ENCODE measurements around the gene ADH5. TPM values are rescaled to one million over a fixed set of nuclear protein-coding genes. Genes with fewer than 3 reads are reported as not detected.

Gene ADH5
- total and polyA plus RNA-seq, 8 donors: 33.3 to 57.1 (median 45.7) TPM

GRCh38 chr4:99029852-99030251 lies 58.7 kb downstream of the ADH5 start:
- ATAC-seq (no peak), FAIRE-seq (no peak), DNase-seq (no peak)
- 85 to 88% methylated on average over 3 of the region's 3 CpGs for WGBS, 2 donors
- Histone ChIP-seq H3K27me3 (no peaks in the 10 kb centered on the region), H3K4me1 (peaks cover 9 to 13% (median 9%) of the 10 kb centered on the region in 3 donors), H3K4me3 (no peak overlapping the region), H3K27ac (no peak overlapping the region), H3K9me3 (no peaks in the 10 kb centered on the region), H3K36me3 (no peaks in the 10 kb centered on the region)
- TF ChIP-seq, protein P1, sequence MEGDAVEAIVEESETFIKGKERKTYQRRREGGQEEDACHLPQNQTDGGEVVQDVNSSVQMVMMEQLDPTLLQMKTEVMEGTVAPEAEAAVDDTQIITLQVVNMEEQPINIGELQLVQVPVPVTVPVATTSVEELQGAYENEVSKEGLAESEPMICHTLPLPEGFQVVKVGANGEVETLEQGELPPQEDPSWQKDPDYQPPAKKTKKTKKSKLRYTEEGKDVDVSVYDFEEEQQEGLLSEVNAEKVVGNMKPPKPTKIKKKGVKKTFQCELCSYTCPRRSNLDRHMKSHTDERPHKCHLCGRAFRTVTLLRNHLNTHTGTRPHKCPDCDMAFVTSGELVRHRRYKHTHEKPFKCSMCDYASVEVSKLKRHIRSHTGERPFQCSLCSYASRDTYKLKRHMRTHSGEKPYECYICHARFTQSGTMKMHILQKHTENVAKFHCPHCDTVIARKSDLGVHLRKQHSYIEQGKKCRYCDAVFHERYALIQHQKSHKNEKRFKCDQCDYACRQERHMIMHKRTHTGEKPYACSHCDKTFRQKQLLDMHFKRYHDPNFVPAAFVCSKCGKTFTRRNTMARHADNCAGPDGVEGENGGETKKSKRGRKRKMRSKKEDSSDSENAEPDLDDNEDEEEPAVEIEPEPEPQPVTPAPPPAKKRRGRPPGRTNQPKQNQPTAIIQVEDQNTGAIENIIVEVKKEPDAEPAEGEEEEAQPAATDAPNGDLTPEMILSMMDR (IDR thresholded peaks at IDR 0.05): no peak
- intact Hi-C loops (cut with DNase I): no loop called here

DNA sequence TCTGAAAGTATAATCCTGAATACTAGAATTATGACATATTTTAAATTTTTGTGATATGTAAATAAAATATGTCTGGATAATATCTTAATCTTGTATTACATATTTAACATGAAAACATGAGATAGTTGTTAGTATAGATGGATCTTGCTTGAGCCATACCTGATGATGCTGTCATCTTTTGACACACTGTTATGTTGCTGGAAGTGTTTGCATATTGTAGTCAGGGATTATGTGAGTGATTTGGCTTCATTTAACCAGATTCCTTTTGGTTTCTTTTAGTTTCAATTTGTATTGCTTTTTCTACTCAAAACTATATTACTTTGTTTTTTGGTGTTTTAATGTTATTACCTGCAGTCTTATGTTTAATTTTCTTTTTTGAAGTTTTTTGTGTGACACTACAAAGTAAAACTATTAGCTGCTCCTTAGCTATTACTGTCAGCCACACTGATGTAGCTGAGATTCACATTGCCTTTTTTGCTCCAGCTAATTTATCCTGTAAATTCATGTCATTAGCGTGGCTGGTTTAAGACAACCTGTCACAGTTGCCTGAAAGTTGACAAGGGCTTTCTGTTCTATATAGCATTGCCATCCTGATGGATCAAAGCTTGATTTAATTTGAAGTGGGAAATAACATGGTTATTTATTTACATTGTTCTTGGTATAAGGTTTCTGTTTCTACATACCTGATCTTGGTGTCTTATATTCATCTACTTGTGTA lies 59.4 kb downstream of the ADH5 start:
- Histone ChIP-seq H3K27me3 (no peaks in the 10 kb centered on the region), H3K4me3 (no peak overlapping the region), H3K36me3 (no peaks in the 10 kb centered on the region), H3K4me1 (peaks cover 9 to 13% (median 11%) of the 10 kb centered on the region in 3 donors), H3K27ac (no peak overlapping the region), H3K9me3 (no peaks in the 10 kb centered on the region)
- ATAC-seq (no peak), DNase-seq (no peak), FAIRE-seq (no peak)
- TF ChIP-seq, protein P1 (IDR thresholded peaks at IDR 0.05): no peak
- intact Hi-C loops (cut with DNase I): no loop called here
- WGBS, 2 donors: 0 to 80% methylated on average over 1 of the region's 1 CpG

DNA sequence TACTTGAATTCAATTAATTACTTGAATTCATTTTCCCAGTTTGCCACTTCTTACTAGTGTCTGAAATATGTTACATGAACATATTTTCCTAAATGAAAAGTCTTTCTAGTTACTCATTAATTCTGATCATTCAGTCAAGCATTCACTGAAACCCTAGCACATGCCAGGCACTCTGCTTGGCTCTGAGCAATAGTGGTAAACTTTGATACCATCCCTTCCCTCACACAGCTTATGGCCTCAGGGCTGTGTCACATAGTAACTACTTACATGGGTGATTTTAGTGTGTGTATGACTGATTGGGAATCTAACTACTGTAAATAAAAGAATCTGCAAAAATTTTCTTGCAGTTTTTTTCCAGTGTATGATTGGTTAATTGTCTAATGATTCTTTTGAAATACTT lies 60.4 kb downstream of the ADH5 start:
- intact Hi-C loops (cut with DNase I): no loop called here
- Histone ChIP-seq H3K4me3 (no peak overlapping the region), H3K9me3 (no peaks in the 10 kb centered on the region), H3K27me3 (no peaks in the 10 kb centered on the region), H3K27ac (no peak overlapping the region), H3K36me3 (no peaks in the 10 kb centered on the region), H3K4me1 (peaks cover 13 to 17% (median 16%) of the 10 kb centered on the region in 3 donors)
- ATAC-seq: peak in 2 of 4 donors; percentile 23 to 44
- TF ChIP-seq, protein P1 (IDR thresholded peaks at IDR 0.05): no peak
- DNase-seq: no peak
- FAIRE-seq: no peak

GRCh38 chr4:99027304-99027703 lies 61.3 kb downstream of the ADH5 start:
- ATAC-seq (no peak), FAIRE-seq (no peak), DNase-seq (no peak)
- intact Hi-C loops (cut with DNase I): no loop called here
- Histone ChIP-seq H3K27me3 (no peaks in the 10 kb centered on the region), H3K27ac (no peak overlapping the region), H3K36me3 (no peaks in the 10 kb centered on the region), H3K4me1 (peaks cover 13 to 17% (median 17%) of the 10 kb centered on the region in 3 donors), H3K4me3 (no peak overlapping the region), H3K9me3 (no peaks in the 10 kb centered on the region)
- 76 to 85% methylated on average over 2 of the region's 2 CpGs for WGBS, 2 donors
- TF ChIP-seq, protein P1 (IDR thresholded peaks at IDR 0.05): no peak

- peaks cover 13 to 17% (median 17%) of the 10 kb centered on the region in 3 donors for H3K4me1 ChIP-seq
- peak overlapping the region in 1 of 4 donors; percentile 22 for H3K27ac ChIP-seq
- ATAC-seq: peak in 2 of 4 donors; percentile 42 to 53
- no peaks in the 10 kb centered on the region for H3K36me3 ChIP-seq
- H3K4me3 ChIP-seq: no peak overlapping the region
- no peaks in the 10 kb centered on the region for H3K9me3 ChIP-seq
- DNase-seq: no peak
- no peaks in the 10 kb centered on the region for H3K27me3 ChIP-seq
- TF ChIP-seq, protein P1 (IDR thresholded peaks at IDR 0.05): no peak
- no peak for FAIRE-seq
- WGBS, 2 donors: 21 to 30% methylated on average over 1 of the region's 1 CpG
- intact Hi-C loops (cut with DNase I): no loop called here
Observed at GRCh38 chr4:99025506-99025905, 63.1 kb downstream of the ADH5 start.

Measured in pancreas (tissue), 10 donors.